Adrenal gland (tissue), 12 donors: ENCODE measurements around the gene C19orf73. TPM values are rescaled to one million over a fixed set of nuclear protein-coding genes. Genes with fewer than 3 reads are reported as not detected.

Source experiments
- DNase-seq, 7 donors: peaks; one replicate each; pipeline ENCODE4 v3.0.0-alpha.2; 2019 to 2020
- H3K27ac ChIP-seq, 5 donors: fragments of 200-600 bp; sonication (generic) in 4 of 5; 1 replicate in 3 of 5; 2 replicates in 2 of 5; pipeline versions ENCODE4 v1.5.1 to v1.8.0; 2016 to 2020; ENCODE audit warnings: mild to moderate bottlenecking in 1 of 5
- H3K27me3 ChIP-seq: fragments of 200-600 bp; 2 replicates; pipeline ENCODE4 v1.8.0; 2021
- H3K36me3 ChIP-seq, 2 donors: fragments of 200-600 bp; replicated peaks in 1 of 2; 1 replicate in 1 of 2; 2 replicates in 1 of 2; pipeline versions ENCODE4 v1.5.1 to v1.8.0; 2018 to 2022
- H3K4me1 ChIP-seq, 2 donors: fragments of 200-600 bp; replicated peaks in 1 of 2; 1 replicate in 1 of 2; 2 replicates in 1 of 2; pipeline versions ENCODE4 v1.5.1 to v1.8.0; 2018 to 2021
- H3K4me3 ChIP-seq, 4 donors: fragments of 200-600 bp; sonication (generic) in 3 of 4; one replicate each; pipeline ENCODE4 v1.5.1; 2016 to 2018
- H3K9me3 ChIP-seq, 3 donors: fragments of 200-600 bp; sonication (generic) in 1 of 3; replicated peaks in 1 of 3; 1 replicate in 2 of 3; 2 replicates in 1 of 3; pipeline versions ENCODE4 v1.5.1 to v1.8.0; 2016 to 2021
- CTCF ChIP-seq, 6 experiments: fragments of 450-650 bp in 4 of 6; fragments of 200-600 bp in 2 of 6; sonication (generic) in 1 of 6; IDR thresholded peaks; 1 replicate in 5 of 6; 2 replicates in 1 of 6; pipeline versions ENCODE4 v1.5.1 to v1.8.0; 2016 to 2021; ENCODE audit warnings: antibody characterized with exemption in 6 of 6, mild to moderate bottlenecking in 2 of 6, moderate library complexity in 1 of 6
- POLR2A ChIP-seq, 2 donors: fragments of 450-650 bp; IDR thresholded peaks; one replicate each; pipeline ENCODE4 v1.6.1; 2017; ENCODE audit warnings: antibody characterized with exemption in 2 of 2, mild to moderate bottlenecking in 2 of 2, moderate library complexity in 1 of 2
- WGBS, 4 donors: extraction: QIAGEN DNeasy Blood & Tissue Kit in 2 of 4; methylation state at CpG; one replicate each; pipeline versions ENCODE4 v1.1.5 to v1.1.7; 2013 to 2017; 5-methylcytosine and 5-hydroxymethylcytosine counted together
- intact Hi-C, 2 donors: fragments of 100-400 bp; cut with DNase I; formaldehyde crosslinking; loops; one replicate each; pipeline versions ENCODE4 v1.14.1 to v1.15.0; 2022 to 2023
- polyA plus RNA-seq, 3 donors: library from polyadenylated mRNA; stranded (reverse); fragments of 200-250 nt in 2 of 3; fragments of 350-450 nt in 1 of 3; fragmentation: Illumina TruSeq in 1 of 3; extraction: RNeasy Lipid Tissue Mini Kit (QIAGEN cat#74804) in 1 of 3; gene quantifications; one replicate each; pipeline ENCODE4 v1.2.3, GENCODE V29; 2013 to 2014
- total RNA-seq, 9 donors: library from RNA; depleted of rRNA in 4 of 9; stranded (reverse); fragments of >200 nt in 4 of 9; fragments of 120-200 nt in 1 of 9; fragmentation: NEBNext Ultra II Directional in 1 of 9; extraction: Animal tissue kit (Norgen Biotek cat#: 25700) in 1 of 9; gene quantifications; one replicate each; pipeline versions ENCODE4 v1.1.0 to v1.2.4, GENCODE V29; 2013 to 2023
- donor health status: healthy with polysubstance abuse.
- donor health status: Bipolar disorder and iron deficiency.
- donor health status: DM: yes; HTN: yes; CAD: no.
- donor health status: DM: no; HTN: no; CAD: no.
- donor health status: DM: no; HTN: no; CAD: no.
- donor health status: DM: yes; HTN: yes; CAD: no.

C19orf73 gene
- total and polyA plus RNA-seq, 12 donors, result 0.94 to 8.2 (median 1.8) TPM

- DNase-seq, result no peak
- WGBS, 4 donors, result 4 to 9% (median 7%) methylated on average over 9 to 16 of the region's 16 CpGs
- Histone ChIP-seq H3K4me3 (peak overlapping the region in 3 of 4 donors; percentile 18 to 73 (median 54)), H3K27ac (peak overlapping the region in 4 of 5 donors; percentile 58 to 94 (median 82)), H3K27me3 (no peaks in the 10 kb centered on the region), H3K4me1 (peaks cover 15 to 23% of the 10 kb centered on the region in 2 donors), H3K36me3 (no peaks in the 10 kb centered on the region), H3K9me3 (no peaks in the 10 kb centered on the region)
- intact Hi-C loops, result loop anchor here in 1 of 2 donors (5.0 kb wide), 1 partner anchor 46 kb away; no protein-coding TSS in a partner anchor
- TF ChIP-seq CTCF (IDR thresholded peaks at IDR 0.05), result no peak
- TF ChIP-seq POLR2A (IDR thresholded peaks at IDR 0.05), result no peak
Measured at GRCh38 chr19:49150944-49151243, 32.0 kb upstream of the C19orf73 start.

- intact Hi-C loops, result loop anchor here in 1 of 2 donors (5.0 kb wide), 1 partner anchor 47 kb away; no protein-coding TSS in a partner anchor
- no peaks in the 10 kb centered on the region for H3K36me3 ChIP-seq
- TF ChIP-seq POLR2A (IDR thresholded peaks at IDR 0.05) (peak; percentile 36 to 61), CTCF (IDR thresholded peaks at IDR 0.05) (no peak)
- H3K4me3 ChIP-seq, result peak overlapping the region; percentile 34 to 73 (median 52)
- WGBS, 4 donors, result 0 to 2% (median 1%) methylated on average over 15 to 73 of the region's 75 CpGs
- H3K27me3 ChIP-seq, result no peaks in the 10 kb centered on the region
- peak overlapping the region; percentile 58 to 94 (median 78) for H3K27ac ChIP-seq
- H3K9me3 ChIP-seq, result no peaks in the 10 kb centered on the region
- peak; percentile 86 to 93 (median 90) for DNase-seq
- H3K4me1 ChIP-seq, result peaks cover 15 to 28% of the 10 kb centered on the region in 2 donors
Measured at GRCh38 chr19:49150106-49150943, 31.4 kb upstream of the C19orf73 start.

GRCh38 chr19:49149652-49150105, 30.7 kb upstream of the C19orf73 start:
- intact Hi-C loops, result loop anchor here (5.0 kb wide), 2 partner anchors 47 to 48 kb away; no protein-coding TSS in a partner anchor

More at GRCh38 chr19:49149652-49150105, 30.7 kb upstream of the C19orf73 start:
- Histone ChIP-seq H3K36me3 (no peaks in the 10 kb centered on the region), H3K27me3 (no peaks in the 10 kb centered on the region), H3K27ac (peak overlapping the region; percentile 58 to 94 (median 78)), H3K4me3 (peak overlapping the region; percentile 34 to 73 (median 52)), H3K9me3 (no peaks in the 10 kb centered on the region), H3K4me1 (peaks cover 15 to 28% of the 10 kb centered on the region in 2 donors)
- TF ChIP-seq CTCF (IDR thresholded peaks at IDR 0.05) (peak in 1 of 6 experiments; percentile 18), POLR2A (IDR thresholded peaks at IDR 0.05) (no peak)
- DNase-seq, result peak; percentile 75 to 89 (median 85)
- 0 to 4% (median 1%) methylated on average over 11 to 23 of the region's 23 CpGs for WGBS, 4 donors
